ENCODE measurements around the gene TIAM1.

DNA sequence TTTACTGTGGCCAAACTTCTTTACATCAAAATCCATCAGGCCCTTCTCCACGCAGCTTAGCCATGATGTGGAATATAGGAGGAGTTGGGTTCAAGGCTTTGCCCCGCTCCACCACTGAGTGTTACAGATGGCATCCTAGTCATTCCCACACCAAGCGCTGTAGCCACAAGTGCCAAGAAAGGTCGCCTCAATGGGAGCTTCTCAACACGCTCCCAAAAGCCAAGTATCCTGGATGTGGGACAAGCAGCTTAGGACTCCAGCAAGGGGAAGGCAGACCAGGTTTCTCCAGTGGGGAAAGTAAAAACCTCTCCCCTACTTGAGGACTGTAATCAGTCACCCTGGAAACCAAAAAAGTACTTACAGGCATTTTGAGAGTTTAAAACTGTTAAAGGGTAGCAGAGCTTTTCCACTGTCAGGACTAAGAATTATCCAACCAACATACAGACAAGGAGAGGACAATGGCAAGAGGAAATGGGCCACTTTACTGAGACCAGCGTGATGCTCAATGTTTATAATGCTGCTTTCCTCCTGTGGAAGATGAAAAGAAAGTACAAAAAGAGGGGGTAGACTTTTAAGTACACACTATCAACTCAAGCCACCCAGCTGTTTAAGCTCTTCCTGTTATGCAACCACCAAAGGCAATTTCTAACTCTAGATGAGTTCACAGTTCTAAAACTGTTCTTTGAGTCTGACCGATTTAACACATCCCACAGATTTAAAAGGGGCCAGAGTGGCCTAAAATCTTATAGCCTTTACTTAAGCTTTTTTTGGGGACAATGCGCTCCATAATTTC is 185.1 kb downstream of the TIAM1 start:
- TF ChIP-seq MAFK (IDR thresholded peaks at IDR 0.05; ENCODE audit: low read depth, low read length) (no peak), FOSL1 (IDR thresholded peaks at IDR 0.05; ENCODE audit: insufficient read depth, low read depth, low read length) (no peak)
- TF ChIP-seq, protein P1, sequence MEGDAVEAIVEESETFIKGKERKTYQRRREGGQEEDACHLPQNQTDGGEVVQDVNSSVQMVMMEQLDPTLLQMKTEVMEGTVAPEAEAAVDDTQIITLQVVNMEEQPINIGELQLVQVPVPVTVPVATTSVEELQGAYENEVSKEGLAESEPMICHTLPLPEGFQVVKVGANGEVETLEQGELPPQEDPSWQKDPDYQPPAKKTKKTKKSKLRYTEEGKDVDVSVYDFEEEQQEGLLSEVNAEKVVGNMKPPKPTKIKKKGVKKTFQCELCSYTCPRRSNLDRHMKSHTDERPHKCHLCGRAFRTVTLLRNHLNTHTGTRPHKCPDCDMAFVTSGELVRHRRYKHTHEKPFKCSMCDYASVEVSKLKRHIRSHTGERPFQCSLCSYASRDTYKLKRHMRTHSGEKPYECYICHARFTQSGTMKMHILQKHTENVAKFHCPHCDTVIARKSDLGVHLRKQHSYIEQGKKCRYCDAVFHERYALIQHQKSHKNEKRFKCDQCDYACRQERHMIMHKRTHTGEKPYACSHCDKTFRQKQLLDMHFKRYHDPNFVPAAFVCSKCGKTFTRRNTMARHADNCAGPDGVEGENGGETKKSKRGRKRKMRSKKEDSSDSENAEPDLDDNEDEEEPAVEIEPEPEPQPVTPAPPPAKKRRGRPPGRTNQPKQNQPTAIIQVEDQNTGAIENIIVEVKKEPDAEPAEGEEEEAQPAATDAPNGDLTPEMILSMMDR (IDR thresholded peaks at IDR 0.05; ENCODE audit: control extremely low read depth in 1 of 3, insufficient read depth in 1 of 3, low read depth in 1 of 3, low read length in 3 of 3): no peak
